B cell (primary cell): ENCODE data around the gene DOCK8.

Experiments used
- CTCF ChIP-seq: fragments of 200-600 bp; IDR thresholded peaks from one replicate; pipeline ENCODE4 v1.8.0; 2022; ENCODE audit warnings: antibody characterized with exemption, mild to moderate bottlenecking
- EZH2 ChIP-seq: IDR thresholded peaks from 2 replicates; pipeline ENCODE4 v1.6.1; 2012; ENCODE audit warnings: borderline replicate concordance, low read depth, mild to moderate bottlenecking, moderate library complexity, low read length; ENCODE audit not compliant: insufficient read depth, poor library complexity, severe bottlenecking

GRCh38 chr9:462121-462520 lies 247.5 kb downstream of the DOCK8 start:
- TF ChIP-seq CTCF (no peak), EZH2 (no peak)
